HEK293 (cell line): ENCODE measurements around the gene EARS2.

Source experiments
- CTCF ChIA-PET: fragments of 350-600 bp; formaldehyde crosslinking; extraction: SDS; loops from one replicate; lab custom pipeline; 2021; ENCODE audit warnings: antibody characterized with exemption; lab: Yijun Ruan, JAX
- POLR2A ChIA-PET: fragments of 300-600 bp; formaldehyde crosslinking; extraction: SDS; loops from one replicate; lab custom pipeline; 2020; ENCODE audit warnings: antibody characterized with exemption, inconsistent platforms; lab: Yijun Ruan, JAX
- H3K27ac ChIP-seq: fragments of 200-500 bp; sonication (Bioruptor generic); 2 replicates; pipeline ENCODE4 v1.5.1; 2014; ENCODE audit warnings: low read depth, low read length, control low read depth, inconsistent platforms; ENCODE audit errors: extremely low read depth
- H3K36me3 ChIP-seq, 2 experiments: fragments of 200-500 bp in 1 of 2; sonication (Bioruptor generic) in 1 of 2; 1 replicate in 1 of 2; 2 replicates in 1 of 2; pipeline ENCODE4 v1.5.1; 2014 to 2017; ENCODE audit warnings: inconsistent platforms in 2 of 2, low read length in 2 of 2; ENCODE audit not compliant: control insufficient read depth in 2 of 2, insufficient read depth in 1 of 2
- H3K4me1 ChIP-seq: fragments of 200-500 bp; sonication (Bioruptor generic); 2 replicates; pipeline ENCODE4 v1.5.1; 2014; ENCODE audit warnings: mild to moderate bottlenecking, low read length, inconsistent platforms; ENCODE audit not compliant: control insufficient read depth, insufficient read depth
- H3K4me3 ChIP-seq: 2 replicates; pipeline ENCODE4 v1.5.1; 2011; ENCODE audit warnings: low read depth, mild to moderate bottlenecking, control low read depth, low read length, moderate library complexity
- H3K9me3 ChIP-seq: fragments of 200-500 bp; sonication (Bioruptor generic); 2 replicates; pipeline ENCODE4 v1.5.1; 2014; ENCODE audit warnings: low read depth, low read length, inconsistent platforms; ENCODE audit not compliant: control insufficient read depth, insufficient read depth
- BCL11A ChIP-seq: fragments of 450-650 bp; formaldehyde crosslinking; IDR thresholded peaks from 2 replicates; pipeline ENCODE4 v1.5.1; 2016; ENCODE audit warnings: low read depth, missing biosample characterization, missing genetic modification characterization
- EGR2 ChIP-seq: fragments of 450-650 bp; formaldehyde crosslinking; IDR thresholded peaks from 2 replicates; pipeline ENCODE4 v1.5.1; 2016; ENCODE audit warnings: low read depth, missing biosample characterization, missing genetic modification characterization
- SCRT1 ChIP-seq: fragments of 450-650 bp; formaldehyde crosslinking; IDR thresholded peaks from 2 replicates; pipeline ENCODE4 v1.5.1; 2016; ENCODE audit warnings: missing biosample characterization, missing genetic modification characterization, borderline replicate concordance
- YY1 ChIP-seq: fragments of 450-650 bp; formaldehyde crosslinking; IDR thresholded peaks from 2 replicates; pipeline ENCODE4 v1.5.1; 2018; ENCODE audit warnings: missing biosample characterization, missing genetic modification characterization
- ZBTB7A ChIP-seq: fragments of 450-650 bp; formaldehyde crosslinking; IDR thresholded peaks from 2 replicates; pipeline ENCODE4 v1.5.1; 2016; ENCODE audit warnings: low read depth, missing biosample characterization, missing genetic modification characterization
- ZFHX2 ChIP-seq: fragments of 450-650 bp; formaldehyde crosslinking; conservative IDR thresholded peaks from 2 replicates; pipeline ENCODE4 v1.5.1; 2016; ENCODE audit warnings: missing biosample characterization, missing genetic modification characterization
- ZNF24 ChIP-seq: fragments of 450-650 bp; formaldehyde crosslinking; IDR thresholded peaks from 2 replicates; pipeline ENCODE4 v1.5.1; 2016; ENCODE audit warnings: missing biosample characterization, missing genetic modification characterization
- ZNF488 ChIP-seq: fragments of 450-650 bp; formaldehyde crosslinking; IDR thresholded peaks from 2 replicates; pipeline ENCODE4 v1.5.1; 2016; ENCODE audit warnings: missing biosample characterization, missing genetic modification characterization
- ZNF549 ChIP-seq: fragments of 450-650 bp; IDR thresholded peaks from 2 replicates; pipeline ENCODE4 v1.5.1; 2018; ENCODE audit warnings: missing biosample characterization, missing genetic modification characterization, mild to moderate bottlenecking, inconsistent platforms, moderate library complexity
- ZNF621 ChIP-seq: fragments of 450-650 bp; formaldehyde crosslinking; IDR thresholded peaks from 2 replicates; pipeline ENCODE4 v1.5.1; 2017; ENCODE audit warnings: missing biosample characterization, missing genetic modification characterization
- ZNF639 ChIP-seq: fragments of 450-650 bp; formaldehyde crosslinking; IDR thresholded peaks from 2 replicates; pipeline ENCODE4 v1.5.1; 2016; ENCODE audit warnings: missing biosample characterization, missing genetic modification characterization
- ZNF654 ChIP-seq: fragments of 450-650 bp; formaldehyde crosslinking; IDR thresholded peaks from 2 replicates; pipeline ENCODE4 v1.5.1; 2016; ENCODE audit warnings: low read depth, missing biosample characterization, missing genetic modification characterization
- ZNF664 ChIP-seq: fragments of 450-650 bp; formaldehyde crosslinking; IDR thresholded peaks from 2 replicates; pipeline ENCODE4 v1.5.1; 2016; ENCODE audit warnings: missing biosample characterization, missing genetic modification characterization
- ZNF701 ChIP-seq: fragments of 450-650 bp; formaldehyde crosslinking; IDR thresholded peaks from 2 replicates; pipeline ENCODE4 v1.5.1; 2016; ENCODE audit warnings: missing biosample characterization, missing genetic modification characterization
- ZNF837 ChIP-seq: fragments of 450-650 bp; formaldehyde crosslinking; IDR thresholded peaks from 2 replicates; pipeline ENCODE4 v1.5.1; 2016; ENCODE audit warnings: missing biosample characterization, missing genetic modification characterization
- TF ChIP-seq, protein P1 (sequence below): fragments of 450-650 bp; formaldehyde crosslinking; conservative IDR thresholded peaks from 2 replicates; pipeline ENCODE4 v1.5.1; 2016; ENCODE audit warnings: low read depth, missing biosample characterization, missing genetic modification characterization
- TF ChIP-seq, protein P2 (sequence below): fragments of 450-650 bp; formaldehyde crosslinking; IDR thresholded peaks from 2 replicates; pipeline ENCODE4 v1.5.0; 2017; ENCODE audit warnings: missing biosample characterization, missing genetic modification characterization, borderline replicate concordance

The EARS2 gene

GRCh38 chr16:23594186-23594585 lies 37.0 kb upstream of the EARS2 start (continued):
- TF ChIP-seq, protein P1, sequence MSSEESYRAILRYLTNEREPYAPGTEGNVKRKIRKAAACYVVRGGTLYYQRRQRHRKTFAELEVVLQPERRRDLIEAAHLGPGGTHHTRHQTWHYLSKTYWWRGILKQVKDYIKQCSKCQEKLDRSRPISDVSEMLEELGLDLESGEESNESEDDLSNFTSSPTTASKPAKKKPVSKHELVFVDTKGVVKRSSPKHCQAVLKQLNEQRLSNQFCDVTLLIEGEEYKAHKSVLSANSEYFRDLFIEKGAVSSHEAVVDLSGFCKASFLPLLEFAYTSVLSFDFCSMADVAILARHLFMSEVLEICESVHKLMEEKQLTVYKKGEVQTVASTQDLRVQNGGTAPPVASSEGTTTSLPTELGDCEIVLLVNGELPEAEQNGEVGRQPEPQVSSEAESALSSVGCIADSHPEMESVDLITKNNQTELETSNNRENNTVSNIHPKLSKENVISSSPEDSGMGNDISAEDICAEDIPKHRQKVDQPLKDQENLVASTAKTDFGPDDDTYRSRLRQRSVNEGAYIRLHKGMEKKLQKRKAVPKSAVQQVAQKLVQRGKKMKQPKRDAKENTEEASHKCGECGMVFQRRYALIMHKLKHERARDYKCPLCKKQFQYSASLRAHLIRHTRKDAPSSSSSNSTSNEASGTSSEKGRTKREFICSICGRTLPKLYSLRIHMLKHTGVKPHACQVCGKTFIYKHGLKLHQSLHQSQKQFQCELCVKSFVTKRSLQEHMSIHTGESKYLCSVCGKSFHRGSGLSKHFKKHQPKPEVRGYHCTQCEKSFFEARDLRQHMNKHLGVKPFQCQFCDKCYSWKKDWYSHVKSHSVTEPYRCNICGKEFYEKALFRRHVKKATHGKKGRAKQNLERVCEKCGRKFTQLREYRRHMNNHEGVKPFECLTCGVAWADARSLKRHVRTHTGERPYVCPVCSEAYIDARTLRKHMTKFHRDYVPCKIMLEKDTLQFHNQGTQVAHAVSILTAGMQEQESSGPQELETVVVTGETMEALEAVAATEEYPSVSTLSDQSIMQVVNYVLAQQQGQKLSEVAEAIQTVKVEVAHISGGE (tag by site-specific recombination), result no peak
- TF ChIP-seq, protein P2, sequence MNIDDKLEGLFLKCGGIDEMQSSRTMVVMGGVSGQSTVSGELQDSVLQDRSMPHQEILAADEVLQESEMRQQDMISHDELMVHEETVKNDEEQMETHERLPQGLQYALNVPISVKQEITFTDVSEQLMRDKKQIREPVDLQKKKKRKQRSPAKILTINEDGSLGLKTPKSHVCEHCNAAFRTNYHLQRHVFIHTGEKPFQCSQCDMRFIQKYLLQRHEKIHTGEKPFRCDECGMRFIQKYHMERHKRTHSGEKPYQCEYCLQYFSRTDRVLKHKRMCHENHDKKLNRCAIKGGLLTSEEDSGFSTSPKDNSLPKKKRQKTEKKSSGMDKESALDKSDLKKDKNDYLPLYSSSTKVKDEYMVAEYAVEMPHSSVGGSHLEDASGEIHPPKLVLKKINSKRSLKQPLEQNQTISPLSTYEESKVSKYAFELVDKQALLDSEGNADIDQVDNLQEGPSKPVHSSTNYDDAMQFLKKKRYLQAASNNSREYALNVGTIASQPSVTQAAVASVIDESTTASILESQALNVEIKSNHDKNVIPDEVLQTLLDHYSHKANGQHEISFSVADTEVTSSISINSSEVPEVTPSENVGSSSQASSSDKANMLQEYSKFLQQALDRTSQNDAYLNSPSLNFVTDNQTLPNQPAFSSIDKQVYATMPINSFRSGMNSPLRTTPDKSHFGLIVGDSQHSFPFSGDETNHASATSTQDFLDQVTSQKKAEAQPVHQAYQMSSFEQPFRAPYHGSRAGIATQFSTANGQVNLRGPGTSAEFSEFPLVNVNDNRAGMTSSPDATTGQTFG (tag by site-specific recombination), result no peak
- no peak for TF ChIP-seq ZNF488 (tag by site-specific recombination)

DNA sequence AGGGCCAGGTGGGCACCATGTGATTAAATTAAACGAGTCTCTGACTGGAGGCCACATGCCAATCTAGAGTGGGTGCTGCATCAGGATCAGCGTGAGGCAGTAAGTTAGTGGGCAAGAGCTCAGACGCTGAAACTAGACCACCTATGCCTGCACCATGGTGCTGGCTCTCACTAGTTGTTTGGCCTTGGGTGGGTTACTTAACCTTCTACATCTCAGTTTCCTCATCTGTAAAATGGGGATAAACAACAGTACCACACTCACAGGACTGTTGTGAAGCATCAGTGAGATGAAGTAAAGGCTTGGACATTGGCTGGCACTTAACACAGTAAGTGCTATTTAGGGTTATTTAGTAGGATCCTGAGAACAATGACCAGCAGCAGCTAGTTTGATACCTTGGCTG lies 33.0 kb upstream of the EARS2 start:
- no peak overlapping the region for H3K27ac ChIP-seq
- no peaks in the 10 kb centered on the region for H3K9me3 ChIP-seq
- no peak overlapping the region for H3K4me3 ChIP-seq
- TF ChIP-seq BCL11A, result no peak
- TF ChIP-seq ZNF701 (tag by site-specific recombination), result no peak
- no peak for TF ChIP-seq ZNF24
- no peak for TF ChIP-seq ZNF654 (tag by site-specific recombination)
- TF ChIP-seq ZFHX2, result no peak
- no peak for TF ChIP-seq SCRT1
- TF ChIP-seq ZNF639, result no peak
- no peak for TF ChIP-seq ZBTB7A (tag by site-specific recombination)
- no peak for TF ChIP-seq EGR2
- TF ChIP-seq ZNF664, result no peak
- no peak for TF ChIP-seq YY1 (tag by site-specific recombination)
- no peak for TF ChIP-seq ZNF837
- no peak for TF ChIP-seq ZNF549 (tag by site-specific recombination)
- ChIA-PET POLR2A (interaction anchor here (0.7 kb wide), 1 partner anchor 19 kb away, joined by 5 read pairs; no protein-coding TSS in a partner anchor), CTCF (no interaction called here)
- H3K4me1 ChIP-seq, result no peaks in the 10 kb centered on the region
- peaks cover 56 to 88% of the 10 kb centered on the region in 2 experiments for H3K36me3 ChIP-seq

GRCh38 chr16:23587726-23588125 lies 30.6 kb upstream of the EARS2 start:
- Histone ChIP-seq H3K4me3 (no peak overlapping the region), H3K36me3 (peaks cover 50 to 86% of the 10 kb centered on the region in 2 experiments), H3K9me3 (no peaks in the 10 kb centered on the region), H3K27ac (no peak overlapping the region), H3K4me1 (no peaks in the 10 kb centered on the region)
- ChIA-PET CTCF (interaction anchor here (1.7 kb wide), 1 partner anchor 9 kb away, joined by 6 read pairs; no protein-coding TSS in a partner anchor), POLR2A (no interaction called here)
- no peak for TF ChIP-seq ZNF621 (tag by site-specific recombination)
